Tibial nerve (tissue), 4 donors: ENCODE data around the gene RFFL. TPM values are rescaled to one million over a fixed set of nuclear protein-coding genes. Genes with fewer than 3 reads are reported as not detected.

Source experiments
- DNase-seq, 2 donors: peaks; one replicate each; pipeline ENCODE4 v3.0.0-alpha.2; 2019; ENCODE audit warnings: low spot score in 2 of 2
- H3K27ac ChIP-seq, 4 donors: fragments of 200-600 bp; sonication (generic) in 3 of 4; one replicate each; pipeline ENCODE4 v1.5.1; 2017 to 2019; ENCODE audit warnings: mild to moderate bottlenecking in 1 of 4
- H3K27me3 ChIP-seq, 2 donors: fragments of 200-600 bp; sonication (generic) in 1 of 2; one replicate each; pipeline versions ENCODE4 v1.5.1 to v1.6.0; 2017 to 2019
- H3K36me3 ChIP-seq, 3 donors: fragments of 200-600 bp; sonication (generic); one replicate each; pipeline ENCODE4 v1.5.1; 2018 to 2019
- H3K4me1 ChIP-seq, 4 donors: fragments of 200-600 bp; sonication (generic) in 3 of 4; one replicate each; pipeline ENCODE4 v1.5.1; 2017 to 2019
- H3K4me3 ChIP-seq, 4 donors: fragments of 200-600 bp; sonication (generic) in 3 of 4; one replicate each; pipeline ENCODE4 v1.5.1; 2017 to 2019; ENCODE audit warnings: mild to moderate bottlenecking in 1 of 4, moderate library complexity in 1 of 4
- H3K9me3 ChIP-seq, 4 donors: fragments of 200-600 bp; sonication (generic) in 3 of 4; one replicate each; pipeline ENCODE4 v1.5.1; 2017 to 2019
- EP300 ChIP-seq, 2 donors: sonication (generic); formaldehyde crosslinking; IDR thresholded peaks; one replicate each; pipeline ENCODE4 v1.6.1; 2017; ENCODE audit warnings: antibody characterized with exemption in 2 of 2, mild to moderate bottlenecking in 1 of 2
- POLR2A ChIP-seq, 2 donors: fragments of 450-650 bp; IDR thresholded peaks; one replicate each; pipeline ENCODE4 v1.6.1; 2017; ENCODE audit warnings: antibody characterized with exemption in 2 of 2, mild to moderate bottlenecking in 2 of 2, moderate library complexity in 2 of 2
- WGBS, 2 donors: methylation state at CpG; one replicate each; pipeline ENCODE4 v1.1.5; 2018; 5-methylcytosine and 5-hydroxymethylcytosine counted together
- total RNA-seq, 4 donors: library from RNA; depleted of rRNA; stranded (reverse); fragments of >200 nt; gene quantifications; one replicate each; pipeline ENCODE4 v1.1.0, GENCODE V29; 2016
- TF ChIP-seq, protein P1 (sequence below), 5 experiments: fragments of 200-600 bp in 3 of 5; fragments of 450-650 bp in 2 of 5; sonication (generic) in 3 of 5; IDR thresholded peaks; one replicate each; pipeline ENCODE4 v1.5.1; 2016 to 2019; ENCODE audit warnings: antibody characterized with exemption in 5 of 5, mild to moderate bottlenecking in 3 of 5, moderate library complexity in 2 of 5

Gene RFFL
- total RNA-seq, 4 donors from 2014 or later: 10.8 to 41.3 (median 17.2) TPM

GRCh38 chr17:35073991-35074627 is 10.6 kb upstream of the RFFL start:
- Histone ChIP-seq H3K4me3 (no peak overlapping the region), H3K27ac (peak overlapping the region in 1 of 4 donors; percentile 38), H3K36me3 (no peaks in the 10 kb centered on the region), H3K27me3 (no peaks in the 10 kb centered on the region), H3K4me1 (peaks cover 0 to 27% (median 15%) of the 10 kb centered on the region in 4 donors), H3K9me3 (no peaks in the 10 kb centered on the region)
- TF ChIP-seq, protein P1, sequence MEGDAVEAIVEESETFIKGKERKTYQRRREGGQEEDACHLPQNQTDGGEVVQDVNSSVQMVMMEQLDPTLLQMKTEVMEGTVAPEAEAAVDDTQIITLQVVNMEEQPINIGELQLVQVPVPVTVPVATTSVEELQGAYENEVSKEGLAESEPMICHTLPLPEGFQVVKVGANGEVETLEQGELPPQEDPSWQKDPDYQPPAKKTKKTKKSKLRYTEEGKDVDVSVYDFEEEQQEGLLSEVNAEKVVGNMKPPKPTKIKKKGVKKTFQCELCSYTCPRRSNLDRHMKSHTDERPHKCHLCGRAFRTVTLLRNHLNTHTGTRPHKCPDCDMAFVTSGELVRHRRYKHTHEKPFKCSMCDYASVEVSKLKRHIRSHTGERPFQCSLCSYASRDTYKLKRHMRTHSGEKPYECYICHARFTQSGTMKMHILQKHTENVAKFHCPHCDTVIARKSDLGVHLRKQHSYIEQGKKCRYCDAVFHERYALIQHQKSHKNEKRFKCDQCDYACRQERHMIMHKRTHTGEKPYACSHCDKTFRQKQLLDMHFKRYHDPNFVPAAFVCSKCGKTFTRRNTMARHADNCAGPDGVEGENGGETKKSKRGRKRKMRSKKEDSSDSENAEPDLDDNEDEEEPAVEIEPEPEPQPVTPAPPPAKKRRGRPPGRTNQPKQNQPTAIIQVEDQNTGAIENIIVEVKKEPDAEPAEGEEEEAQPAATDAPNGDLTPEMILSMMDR (IDR thresholded peaks at IDR 0.05): no peak
- WGBS, 2 donors: 83 to 85% methylated on average over 5 of the region's 5 CpGs
- no peak for DNase-seq

GRCh38 chr17:35073183-35073790 is 9.8 kb upstream of the RFFL start:
- Histone ChIP-seq H3K27me3 (no peaks in the 10 kb centered on the region), H3K9me3 (no peaks in the 10 kb centered on the region), H3K27ac (no peak overlapping the region), H3K4me1 (peaks cover 0 to 27% (median 15%) of the 10 kb centered on the region in 4 donors), H3K36me3 (no peaks in the 10 kb centered on the region), H3K4me3 (no peak overlapping the region)
- DNase-seq: no peak
- 88 to 90% methylated on average over 3 of the region's 3 CpGs for WGBS, 2 donors
- TF ChIP-seq EP300 (IDR thresholded peaks at IDR 0.05) (no peak), POLR2A (IDR thresholded peaks at IDR 0.05) (no peak)
- TF ChIP-seq, protein P1 (IDR thresholded peaks at IDR 0.05): no peak

DNA sequence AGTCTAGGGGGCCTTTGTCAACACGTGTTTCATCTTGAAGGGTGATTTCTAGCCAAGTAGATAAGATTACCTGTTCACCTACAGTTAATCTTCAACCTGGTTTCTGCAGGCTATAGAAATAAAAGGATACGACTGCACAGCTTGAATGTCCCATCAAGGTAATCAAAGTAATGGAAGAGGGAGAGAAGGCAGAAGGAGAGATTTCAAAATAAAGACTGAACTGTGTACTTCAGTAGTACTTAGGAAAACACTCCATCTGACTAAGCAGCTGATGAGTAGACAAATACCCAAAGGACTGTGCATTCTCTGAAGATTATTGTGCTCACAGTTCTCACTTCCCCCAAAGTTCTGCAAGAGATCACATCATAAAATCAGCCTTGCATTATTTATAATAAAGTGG is 5.8 kb upstream of the RFFL start:
- TF ChIP-seq POLR2A (IDR thresholded peaks at IDR 0.05) (no peak), EP300 (IDR thresholded peaks at IDR 0.05) (no peak)
- TF ChIP-seq, protein P1 (IDR thresholded peaks at IDR 0.05): no peak

GRCh38 chr17:35068249-35068648 is 4.7 kb upstream of the RFFL start:
- DNase-seq: no peak
- Histone ChIP-seq H3K4me1 (peaks cover 0 to 17% (median 12%) of the 10 kb centered on the region in 4 donors), H3K9me3 (no peaks in the 10 kb centered on the region), H3K27ac (no peak overlapping the region), H3K27me3 (no peaks in the 10 kb centered on the region), H3K4me3 (no peak overlapping the region), H3K36me3 (no peaks in the 10 kb centered on the region)
- TF ChIP-seq EP300 (IDR thresholded peaks at IDR 0.05) (no peak), POLR2A (IDR thresholded peaks at IDR 0.05) (no peak)
- TF ChIP-seq, protein P1 (IDR thresholded peaks at IDR 0.05): no peak
- 95 to 100% methylated on average over 2 of the region's 2 CpGs for WGBS, 2 donors

More for the DNA sequence above, 5.8 kb upstream of the RFFL start:
- DNase-seq: no peak
- Histone ChIP-seq H3K4me1 (peaks cover 0 to 20% (median 11%) of the 10 kb centered on the region in 4 donors), H3K27me3 (no peaks in the 10 kb centered on the region), H3K9me3 (no peaks in the 10 kb centered on the region), H3K36me3 (no peaks in the 10 kb centered on the region), H3K27ac (no peak overlapping the region), H3K4me3 (no peak overlapping the region)
- 74 to 78% methylated on average over 2 of the region's 2 CpGs for WGBS, 2 donors

- TF ChIP-seq, protein P1 (IDR thresholded peaks at IDR 0.05): no peak
- TF ChIP-seq EP300 (IDR thresholded peaks at IDR 0.05): no peak
- no peak for TF ChIP-seq POLR2A (IDR thresholded peaks at IDR 0.05)
Measured at GRCh38 chr17:35065880-35066279, 2.4 kb upstream of the RFFL start.

More at GRCh38 chr17:35065880-35066279, 2.4 kb upstream of the RFFL start:
- H3K27ac ChIP-seq: no peak overlapping the region
- H3K4me1 ChIP-seq: peaks cover 0 to 22% (median 16%) of the 10 kb centered on the region in 4 donors
- 87 to 92% methylated on average over 4 of the region's 4 CpGs for WGBS, 2 donors
- peaks cover 0 to 7% (median 0%) of the 10 kb centered on the region in 3 donors for H3K36me3 ChIP-seq
- no peak overlapping the region for H3K4me3 ChIP-seq
- DNase-seq: no peak
- H3K27me3 ChIP-seq: no peaks in the 10 kb centered on the region
- H3K9me3 ChIP-seq: no peaks in the 10 kb centered on the region
